ENCODE results near the gene GALC. TPM values are rescaled to one million over a fixed set of nuclear protein-coding genes. Genes with fewer than 3 reads are reported as not detected.

The GALC gene
- total RNA-seq, 1 donor from 2014 or later = 33.3 TPM

GRCh38 chr14:87901652-87902051, 91.3 kb downstream of the GALC start:
- TF ChIP-seq, protein P1, sequence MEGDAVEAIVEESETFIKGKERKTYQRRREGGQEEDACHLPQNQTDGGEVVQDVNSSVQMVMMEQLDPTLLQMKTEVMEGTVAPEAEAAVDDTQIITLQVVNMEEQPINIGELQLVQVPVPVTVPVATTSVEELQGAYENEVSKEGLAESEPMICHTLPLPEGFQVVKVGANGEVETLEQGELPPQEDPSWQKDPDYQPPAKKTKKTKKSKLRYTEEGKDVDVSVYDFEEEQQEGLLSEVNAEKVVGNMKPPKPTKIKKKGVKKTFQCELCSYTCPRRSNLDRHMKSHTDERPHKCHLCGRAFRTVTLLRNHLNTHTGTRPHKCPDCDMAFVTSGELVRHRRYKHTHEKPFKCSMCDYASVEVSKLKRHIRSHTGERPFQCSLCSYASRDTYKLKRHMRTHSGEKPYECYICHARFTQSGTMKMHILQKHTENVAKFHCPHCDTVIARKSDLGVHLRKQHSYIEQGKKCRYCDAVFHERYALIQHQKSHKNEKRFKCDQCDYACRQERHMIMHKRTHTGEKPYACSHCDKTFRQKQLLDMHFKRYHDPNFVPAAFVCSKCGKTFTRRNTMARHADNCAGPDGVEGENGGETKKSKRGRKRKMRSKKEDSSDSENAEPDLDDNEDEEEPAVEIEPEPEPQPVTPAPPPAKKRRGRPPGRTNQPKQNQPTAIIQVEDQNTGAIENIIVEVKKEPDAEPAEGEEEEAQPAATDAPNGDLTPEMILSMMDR (IDR thresholded peaks at IDR 0.05; ENCODE audit: insufficient read depth, low read length, poor library complexity, severe bottlenecking) = no peak
- H3K36me3 ChIP-seq (ENCODE audit: control insufficient read depth, insufficient read depth, low read length) = no peaks in the 10 kb centered on the region
- no peak overlapping the region for H3K4me3 ChIP-seq (ENCODE audit: low read depth, low read length)
- no peak for DNase-seq (ENCODE audit: low read depth)
- peaks cover 2% of the 10 kb centered on the region for H3K27me3 ChIP-seq (ENCODE audit: control insufficient read depth, insufficient read depth, low read length)

DNA sequence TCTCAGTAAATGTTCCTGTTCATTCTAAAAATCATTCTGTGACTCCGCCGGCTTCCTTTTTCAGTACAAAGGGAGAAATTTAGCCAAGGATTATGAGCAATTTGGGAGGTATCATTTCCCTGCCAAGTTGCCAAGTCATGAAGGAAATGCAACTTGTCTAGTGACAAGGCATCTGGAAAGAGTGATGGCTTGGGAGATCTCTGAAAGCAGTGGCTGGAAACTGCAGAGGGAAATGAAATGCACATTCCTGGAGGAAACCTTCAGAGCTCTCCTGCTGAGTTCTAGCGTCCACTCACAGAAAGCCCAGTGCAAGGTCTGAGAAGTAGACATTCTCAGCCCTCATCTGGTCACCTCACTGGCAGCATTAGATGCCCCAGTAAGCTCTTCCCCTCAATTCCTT, 91.7 kb downstream of the GALC start:
- TF ChIP-seq, protein P1 (IDR thresholded peaks at IDR 0.05; ENCODE audit: insufficient read depth, low read length, poor library complexity, severe bottlenecking) = no peak
- no peaks in the 10 kb centered on the region for H3K36me3 ChIP-seq (ENCODE audit: control insufficient read depth, insufficient read depth, low read length)
- no peak for DNase-seq (ENCODE audit: low read depth)
- peaks cover 2% of the 10 kb centered on the region for H3K27me3 ChIP-seq (ENCODE audit: control insufficient read depth, insufficient read depth, low read length)
- H3K4me3 ChIP-seq (ENCODE audit: low read depth, low read length) = no peak overlapping the region

GRCh38 chr14:87899228-87899627, 93.8 kb downstream of the GALC start:
- Histone ChIP-seq H3K27me3 (ENCODE audit: control insufficient read depth, insufficient read depth, low read length) (peaks cover 2% of the 10 kb centered on the region), H3K36me3 (ENCODE audit: control insufficient read depth, insufficient read depth, low read length) (no peaks in the 10 kb centered on the region), H3K4me3 (ENCODE audit: low read depth, low read length) (no peak overlapping the region)
- DNase-seq (ENCODE audit: low read depth) = peak; percentile 29
- TF ChIP-seq, protein P1 (IDR thresholded peaks at IDR 0.05; ENCODE audit: insufficient read depth, low read length, poor library complexity, severe bottlenecking) = no peak

DNA sequence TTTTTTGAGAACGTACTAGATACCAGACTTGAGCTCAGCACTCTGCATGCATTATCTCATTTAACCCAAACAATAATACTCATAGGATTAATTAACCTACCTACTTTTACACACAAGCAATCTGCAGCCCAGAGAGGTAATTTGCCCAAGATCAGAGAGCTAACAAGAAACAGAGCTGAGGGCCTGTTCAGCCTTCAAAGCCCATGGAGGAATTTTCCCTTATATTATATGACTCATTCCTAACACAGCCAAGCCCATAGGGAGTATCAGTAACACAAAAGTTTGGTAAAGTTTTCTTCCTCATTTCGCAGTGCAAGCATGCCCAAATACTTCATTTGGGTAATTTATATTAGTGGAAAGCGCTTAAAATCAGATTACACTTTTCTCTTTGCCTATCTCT, 94.7 kb downstream of the GALC start:
- Histone ChIP-seq H3K4me3 (ENCODE audit: low read depth, low read length) (no peak overlapping the region), H3K36me3 (ENCODE audit: control insufficient read depth, insufficient read depth, low read length) (no peaks in the 10 kb centered on the region), H3K27me3 (ENCODE audit: control insufficient read depth, insufficient read depth, low read length) (peaks cover 2% of the 10 kb centered on the region)
- DNase-seq (ENCODE audit: low read depth) = no peak
- TF ChIP-seq, protein P1 (IDR thresholded peaks at IDR 0.05; ENCODE audit: insufficient read depth, low read length, poor library complexity, severe bottlenecking) = no peak

GRCh38 chr14:87896393-87897380, 96.3 kb downstream of the GALC start:
- H3K36me3 ChIP-seq (ENCODE audit: control insufficient read depth, insufficient read depth, low read length) = no peaks in the 10 kb centered on the region
- DNase-seq (ENCODE audit: low read depth) = no peak

More at GRCh38 chr14:87896393-87897380, 96.3 kb downstream of the GALC start:
- TF ChIP-seq, protein P1 (IDR thresholded peaks at IDR 0.05; ENCODE audit: insufficient read depth, low read length, poor library complexity, severe bottlenecking) = peak; percentile 62
- Histone ChIP-seq H3K4me3 (ENCODE audit: low read depth, low read length) (no peak overlapping the region), H3K27me3 (ENCODE audit: control insufficient read depth, insufficient read depth, low read length) (peaks cover 2% of the 10 kb centered on the region)
